ENCODE results near the gene STK24. TPM values are rescaled to one million over a fixed set of nuclear protein-coding genes. Genes with fewer than 3 reads are reported as not detected.

STK24 gene
- total RNA-seq, 2 donors from 2014 or later: 115 to 125 TPM

GRCh38 chr13:98398581-98398980 is 178.3 kb downstream of the STK24 start:
- Mint-ChIP-seq H3K9me3 (no peaks in the 10 kb centered on the region), H3K4me1 (peaks cover 18% of the 10 kb centered on the region), H3K36me3 (ENCODE audit: low read depth) (peaks cover 65% of the 10 kb centered on the region), H3K27me3 (ENCODE audit: insufficient read depth) (no peaks in the 10 kb centered on the region), H3K27ac (peak overlapping the region; percentile 48), H3K4me3 (no peak overlapping the region)
- H3K4me1 ChIP-seq (ENCODE audit: control insufficient read depth, insufficient read depth, low read length): peaks cover 10% of the 10 kb centered on the region
- no peak overlapping the region for H3K27ac ChIP-seq (ENCODE audit: low read depth, low read length)
- H3K36me3 ChIP-seq (ENCODE audit: control insufficient read depth, insufficient read depth, low read length): peaks cover 96% of the 10 kb centered on the region
- H3K27me3 ChIP-seq (ENCODE audit: control insufficient read depth, insufficient read depth, low read length, poor library complexity, severe bottlenecking): no peaks in the 10 kb centered on the region
- TF ChIP-seq CTCF (conservative IDR thresholded peaks at IDR 0.05): no peak
- 75 to 94% methylated on average over 4 to 5 of the region's 5 CpGs for WGBS, 2 experiments (ENCODE audit: insufficient coverage in 1 of 2, insufficient read length in 1 of 2)
- DNase-seq: no peak
- H3K9me3 ChIP-seq (ENCODE audit: control insufficient read depth, low read length): no peaks in the 10 kb centered on the region
- no peak overlapping the region for H3K9ac ChIP-seq (ENCODE audit: extremely low read depth, low read length, poor library complexity, severe bottlenecking)
- H3K4me3 ChIP-seq (ENCODE audit: low read length): no peak overlapping the region

- Mint-ChIP-seq H3K9me3 (no peaks in the 10 kb centered on the region), H3K27ac (no peak overlapping the region), H3K4me3 (no peak overlapping the region), H3K36me3 (ENCODE audit: low read depth) (peaks cover 66% of the 10 kb centered on the region), H3K4me1 (peaks cover 18% of the 10 kb centered on the region), H3K27me3 (ENCODE audit: insufficient read depth) (no peaks in the 10 kb centered on the region)
- 95 to 96% methylated on average over 7 of the region's 7 CpGs for WGBS, 2 experiments (ENCODE audit: insufficient coverage in 1 of 2, insufficient read length in 1 of 2)
- H3K27ac ChIP-seq (ENCODE audit: low read depth, low read length): no peak overlapping the region
- H3K9ac ChIP-seq (ENCODE audit: extremely low read depth, low read length, poor library complexity, severe bottlenecking): no peak overlapping the region
- H3K4me3 ChIP-seq (ENCODE audit: low read length): no peak overlapping the region
- no peak for TF ChIP-seq CTCF (conservative IDR thresholded peaks at IDR 0.05)
- H3K27me3 ChIP-seq (ENCODE audit: control insufficient read depth, insufficient read depth, low read length, poor library complexity, severe bottlenecking): no peaks in the 10 kb centered on the region
- no peaks in the 10 kb centered on the region for H3K9me3 ChIP-seq (ENCODE audit: control insufficient read depth, low read length)
- H3K36me3 ChIP-seq (ENCODE audit: control insufficient read depth, insufficient read depth, low read length): peaks cover 96% of the 10 kb centered on the region
- DNase-seq: no peak
- H3K4me1 ChIP-seq (ENCODE audit: control insufficient read depth, insufficient read depth, low read length): peaks cover 10% of the 10 kb centered on the region
Measured at GRCh38 chr13:98397861-98398260, 179.0 kb downstream of the STK24 start.

DNA sequence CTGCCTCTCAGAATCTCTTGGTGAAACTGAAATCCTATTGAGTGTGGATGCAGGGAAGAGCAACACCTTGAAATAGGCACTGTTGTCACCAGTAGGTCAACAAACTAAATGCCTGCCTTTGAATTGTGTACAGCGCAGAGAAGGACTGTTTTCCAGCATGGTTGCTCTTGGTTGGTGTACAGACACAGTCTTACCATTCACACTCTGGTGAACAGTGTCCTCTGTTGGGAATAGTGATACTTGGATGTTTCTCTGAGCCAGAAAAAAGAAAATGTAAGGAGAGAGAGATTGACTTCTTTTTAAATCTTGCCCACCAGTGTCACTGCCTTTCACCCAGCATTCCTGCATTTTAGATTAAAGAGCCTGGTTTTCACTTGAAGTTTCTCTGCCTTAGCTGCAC is 179.7 kb downstream of the STK24 start:
- H3K36me3 ChIP-seq (ENCODE audit: control insufficient read depth, insufficient read depth, low read length): peaks cover 95% of the 10 kb centered on the region
- no peak for DNase-seq
- Mint-ChIP-seq H3K27ac (no peak overlapping the region), H3K4me1 (peaks cover 18% of the 10 kb centered on the region), H3K9me3 (no peaks in the 10 kb centered on the region), H3K4me3 (no peak overlapping the region), H3K27me3 (ENCODE audit: insufficient read depth) (no peaks in the 10 kb centered on the region), H3K36me3 (ENCODE audit: low read depth) (peaks cover 71% of the 10 kb centered on the region)
- no peaks in the 10 kb centered on the region for H3K9me3 ChIP-seq (ENCODE audit: control insufficient read depth, low read length)
- H3K9ac ChIP-seq (ENCODE audit: extremely low read depth, low read length, poor library complexity, severe bottlenecking): no peak overlapping the region
- H3K27ac ChIP-seq (ENCODE audit: low read depth, low read length): no peak overlapping the region
- no peak for TF ChIP-seq CTCF (conservative IDR thresholded peaks at IDR 0.05)
- no peak overlapping the region for H3K4me3 ChIP-seq (ENCODE audit: low read length)
- 91 to 100% methylated on average over 1 of the region's 1 CpG for WGBS, 2 experiments (ENCODE audit: insufficient coverage in 1 of 2, insufficient read length in 1 of 2)
- no peaks in the 10 kb centered on the region for H3K27me3 ChIP-seq (ENCODE audit: control insufficient read depth, insufficient read depth, low read length, poor library complexity, severe bottlenecking)
- peaks cover 10% of the 10 kb centered on the region for H3K4me1 ChIP-seq (ENCODE audit: control insufficient read depth, insufficient read depth, low read length)

All from endodermal cell (in vitro differentiated cells).